DND-41 (cell line): ENCODE measurements around the gene TMEM30B.

Experiments used
- CTCF ChIP-seq: IDR thresholded peaks from 2 replicates; pipeline ENCODE4 v1.5.1; 2012; ENCODE audit warnings: borderline replicate concordance, low read length, moderate library complexity, mild to moderate bottlenecking; ENCODE audit not compliant: poor library complexity, severe bottlenecking; ENCODE audit errors: extremely low read depth
- EZH2 ChIP-seq: IDR thresholded peaks from 3 replicates; pipeline ENCODE4 v1.6.1; 2012; ENCODE audit warnings: borderline replicate concordance, low read depth, mild to moderate bottlenecking, moderate library complexity, low read length, inconsistent platforms; ENCODE audit not compliant: severe bottlenecking

- TF ChIP-seq EZH2 (no peak), CTCF (no peak)
These were observed 1.0 kb downstream of the TMEM30B start for GRCh38 chr14:61280092-61280525.
